ENCODE data around the gene POLE3. TPM values are rescaled to one million over a fixed set of nuclear protein-coding genes. Genes with fewer than 3 reads are reported as not detected.

Gene POLE3
- total and polyA plus RNA-seq, 3 donors from 2014 or later: 76.8 to 93.3 (median 87.3) TPM

DNA sequence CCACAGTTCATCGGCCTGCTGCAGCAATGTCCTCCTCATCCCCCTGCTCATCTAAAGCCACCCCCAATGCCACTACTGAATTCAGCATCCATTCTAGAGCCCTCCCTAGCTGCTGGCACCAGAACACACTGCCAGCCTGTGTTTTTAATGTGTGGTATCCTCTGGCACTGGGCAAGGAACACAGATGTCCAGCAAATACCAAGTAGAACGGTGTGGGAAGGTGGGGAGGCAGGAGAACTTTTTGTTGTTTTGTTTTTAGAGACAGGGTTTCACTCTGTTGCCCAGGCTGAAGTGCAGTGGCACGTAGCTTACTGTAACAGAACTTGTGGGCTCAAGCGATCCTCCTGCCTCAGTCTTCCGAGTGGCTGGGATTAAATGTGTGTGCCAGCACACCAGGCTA, 38.4 kb downstream of the POLE3 start:
- DNase-seq: no peak

DNA sequence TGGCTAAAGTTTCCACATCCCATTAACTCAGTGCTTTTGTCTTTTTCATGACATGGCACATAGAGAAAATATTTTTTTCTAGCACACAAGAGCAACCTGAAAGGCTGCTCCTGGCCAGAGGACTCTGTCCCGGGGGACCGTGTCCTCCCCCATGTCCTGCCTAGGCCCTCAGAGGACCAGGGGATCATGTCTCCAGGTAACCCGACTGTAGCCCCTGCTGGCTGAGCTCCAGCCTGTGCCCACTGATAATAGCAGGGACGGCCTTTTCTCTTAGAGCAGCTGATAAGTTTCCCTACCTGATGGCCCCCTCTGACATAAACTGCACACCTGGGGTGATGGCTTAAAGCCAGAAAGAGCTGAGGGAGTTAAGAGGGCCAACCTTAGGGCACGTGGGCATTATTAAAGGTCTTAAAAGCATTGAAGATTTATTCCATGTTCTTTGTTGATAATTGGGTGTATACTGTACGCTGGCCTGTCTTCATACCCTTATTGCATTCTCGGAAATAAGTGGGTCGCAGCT, 39.6 kb downstream of the POLE3 start:
- no peak overlapping the region for H3K27ac ChIP-seq
- peaks cover 4% of the 10 kb centered on the region for H3K4me1 ChIP-seq
- H3K36me3 ChIP-seq (ENCODE audit: low read depth, missing control alignments): no peaks in the 10 kb centered on the region
- no peak overlapping the region for H3K4me3 ChIP-seq
- intact Hi-C loops (cut with DNase I; ENCODE audit: low total_unique reads): no loop called here
- no peak for TF ChIP-seq POLR2A (IDR thresholded peaks at IDR 0.05)
- TF ChIP-seq, protein P1, sequence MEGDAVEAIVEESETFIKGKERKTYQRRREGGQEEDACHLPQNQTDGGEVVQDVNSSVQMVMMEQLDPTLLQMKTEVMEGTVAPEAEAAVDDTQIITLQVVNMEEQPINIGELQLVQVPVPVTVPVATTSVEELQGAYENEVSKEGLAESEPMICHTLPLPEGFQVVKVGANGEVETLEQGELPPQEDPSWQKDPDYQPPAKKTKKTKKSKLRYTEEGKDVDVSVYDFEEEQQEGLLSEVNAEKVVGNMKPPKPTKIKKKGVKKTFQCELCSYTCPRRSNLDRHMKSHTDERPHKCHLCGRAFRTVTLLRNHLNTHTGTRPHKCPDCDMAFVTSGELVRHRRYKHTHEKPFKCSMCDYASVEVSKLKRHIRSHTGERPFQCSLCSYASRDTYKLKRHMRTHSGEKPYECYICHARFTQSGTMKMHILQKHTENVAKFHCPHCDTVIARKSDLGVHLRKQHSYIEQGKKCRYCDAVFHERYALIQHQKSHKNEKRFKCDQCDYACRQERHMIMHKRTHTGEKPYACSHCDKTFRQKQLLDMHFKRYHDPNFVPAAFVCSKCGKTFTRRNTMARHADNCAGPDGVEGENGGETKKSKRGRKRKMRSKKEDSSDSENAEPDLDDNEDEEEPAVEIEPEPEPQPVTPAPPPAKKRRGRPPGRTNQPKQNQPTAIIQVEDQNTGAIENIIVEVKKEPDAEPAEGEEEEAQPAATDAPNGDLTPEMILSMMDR (IDR thresholded peaks at IDR 0.05): no peak
- DNase-seq: no peak
- H3K9me3 ChIP-seq: no peaks in the 10 kb centered on the region
- no peaks in the 10 kb centered on the region for H3K27me3 ChIP-seq
- WGBS, 2 donors: 71 to 73% methylated on average over 6 to 8 of the region's 8 CpGs

More for the DNA sequence above, 38.4 kb downstream of the POLE3 start:
- Histone ChIP-seq H3K27ac (no peak overlapping the region), H3K4me1 (peaks cover 4% of the 10 kb centered on the region), H3K4me3 (no peak overlapping the region), H3K9me3 (no peaks in the 10 kb centered on the region), H3K27me3 (no peaks in the 10 kb centered on the region), H3K36me3 (ENCODE audit: low read depth, missing control alignments) (no peaks in the 10 kb centered on the region)
- intact Hi-C loops (cut with DNase I; ENCODE audit: low total_unique reads): no loop called here
- TF ChIP-seq, protein P1 (IDR thresholded peaks at IDR 0.05): no peak
- no peak for TF ChIP-seq POLR2A (IDR thresholded peaks at IDR 0.05)
- WGBS, 2 donors: 87 to 93% methylated on average over 5 of the region's 5 CpGs

DNA sequence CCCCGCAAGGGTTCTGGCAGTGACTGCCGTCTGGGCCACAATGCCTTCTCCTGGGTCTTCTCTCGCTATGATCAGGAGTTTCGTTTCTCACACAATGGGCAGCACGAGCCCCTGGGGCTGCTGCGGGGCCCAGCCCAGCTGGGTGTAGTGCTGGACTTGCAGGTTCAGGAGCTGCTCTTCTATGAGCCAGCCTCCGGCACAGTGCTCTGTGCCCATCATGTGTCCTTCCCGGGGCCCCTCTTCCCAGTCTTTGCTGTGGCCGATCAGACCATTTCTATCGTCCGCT, 40.7 kb downstream of the POLE3 start:
- DNase-seq: no peak
- no peak overlapping the region for H3K27ac ChIP-seq
- no peaks in the 10 kb centered on the region for H3K36me3 ChIP-seq (ENCODE audit: low read depth, missing control alignments)
- no peaks in the 10 kb centered on the region for H3K9me3 ChIP-seq
- TF ChIP-seq, protein P1 (IDR thresholded peaks at IDR 0.05): no peak
- no peak for TF ChIP-seq POLR2A (IDR thresholded peaks at IDR 0.05)
- 81 to 85% methylated on average over 7 to 11 of the region's 11 CpGs for whole genome bisulfite sequencing, 2 donors
- no peaks in the 10 kb centered on the region for H3K27me3 ChIP-seq
- H3K4me3 ChIP-seq: no peak overlapping the region
- intact Hi-C loops (cut with DNase I; ENCODE audit: low total_unique reads): no loop called here
- no peaks in the 10 kb centered on the region for H3K4me1 ChIP-seq

DNA sequence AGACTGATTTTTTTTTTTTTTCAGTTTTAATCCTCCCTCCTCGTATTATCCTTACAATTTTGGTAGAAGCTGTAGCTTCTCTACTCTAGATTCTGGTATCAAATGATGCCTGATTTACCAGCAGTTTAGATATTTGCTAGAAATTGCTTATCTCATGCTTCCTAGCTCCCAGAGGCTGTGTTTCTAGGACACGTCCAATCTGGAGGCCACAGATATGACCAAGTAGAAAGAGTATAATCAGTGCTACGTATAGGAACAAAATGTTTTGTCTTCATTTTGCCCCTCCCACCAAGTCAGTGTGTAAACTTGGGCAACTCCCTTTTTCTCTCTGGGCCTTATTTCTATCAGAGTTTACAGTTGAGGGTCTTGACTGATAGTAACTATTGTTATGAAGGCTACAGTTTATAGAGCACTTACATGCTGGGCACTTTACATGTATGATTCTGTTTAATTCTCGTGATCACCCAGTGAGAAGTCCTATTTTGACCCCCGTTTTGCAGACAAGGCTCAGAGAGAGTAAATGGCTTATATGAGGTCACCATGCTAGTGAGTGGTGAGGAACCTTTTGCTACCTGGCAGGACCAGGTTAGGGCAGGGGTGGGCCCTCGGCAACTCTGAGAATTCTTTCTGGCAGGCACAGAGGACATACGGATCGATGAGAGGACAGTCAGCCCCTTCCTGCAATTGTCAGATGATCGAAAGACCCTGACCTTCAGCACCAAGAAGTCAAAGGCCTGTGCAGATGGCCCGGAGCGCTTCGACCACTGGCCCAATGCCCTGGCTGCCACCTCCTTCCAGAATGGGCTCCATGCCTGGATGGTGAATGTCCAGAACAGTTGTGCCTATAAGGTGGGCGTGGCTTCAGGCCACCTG, 41.3 kb downstream of the POLE3 start:
- Histone ChIP-seq H3K36me3 (ENCODE audit: low read depth, missing control alignments) (no peaks in the 10 kb centered on the region), H3K27me3 (no peaks in the 10 kb centered on the region), H3K9me3 (no peaks in the 10 kb centered on the region), H3K4me1 (no peaks in the 10 kb centered on the region), H3K4me3 (no peak overlapping the region), H3K27ac (no peak overlapping the region)
- WGBS, 2 donors: 62 to 76% methylated on average over 5 to 13 of the region's 13 CpGs
- no peak for DNase-seq
- intact Hi-C loops (cut with DNase I; ENCODE audit: low total_unique reads): no loop called here
- TF ChIP-seq, protein P1 (IDR thresholded peaks at IDR 0.05): no peak
- TF ChIP-seq POLR2A (IDR thresholded peaks at IDR 0.05): no peak

Measured in testis (tissue), 3 donors.